CD4-positive, alpha-beta T cell (primary cell): ENCODE measurements around the gene AP1G1. TPM values are rescaled to one million over a fixed set of nuclear protein-coding genes. Genes with fewer than 3 reads are reported as not detected.
A peak's percentile ranks its signal among the peaks of the same experiment; 100 is the strongest.

Source experiments
- ATAC-seq: fragments of 200-7000 bp; cut with Tn5 transposase; one replicate; pipeline ENCODE4 v1.10.0; 2022; ENCODE audit warnings: mild to moderate bottlenecking; ENCODE audit not compliant: poor library complexity
- CTCF ChIA-PET: fragments of 350-600 bp; sonication (Branson Sonifier 250); formaldehyde crosslinking; loops from one replicate; lab custom pipeline; 2021; ENCODE audit warnings: antibody characterized with exemption, inconsistent platforms; lab: Charles Lee
- POLR2A ChIA-PET: fragments of 350-600 bp; sonication (Branson Sonifier 250); formaldehyde crosslinking; loops from one replicate; lab custom pipeline; 2021; ENCODE audit warnings: antibody characterized with exemption, inconsistent platforms; lab: Charles Lee
- DNase-seq, 14 experiments: peaks; one replicate each; pipeline ENCODE4 v3.0.0-alpha.2; 2013 to 2020; ENCODE audit warnings: mixed read lengths in 2 of 14
- H3K27ac ChIP-seq, 2 donors: one replicate each; pipeline versions ENCODE4 v1.5.1 to v1.7.0; 2013; ENCODE audit warnings: low read length in 2 of 2, low read depth in 1 of 2, mild to moderate bottlenecking in 1 of 2
- H3K27me3 ChIP-seq, 2 experiments: 1 replicate in 1 of 2; 2 replicates in 1 of 2; pipeline versions ENCODE4 v1.6.1 to v1.7.0; 2013; ENCODE audit warnings: low read length in 2 of 2, control low read depth in 1 of 2, mild to moderate bottlenecking in 1 of 2, moderate library complexity in 1 of 2; ENCODE audit not compliant: insufficient read depth in 2 of 2, control insufficient read depth in 1 of 2
- H3K36me3 ChIP-seq: one replicate; pipeline ENCODE4 v1.6.1; 2013; ENCODE audit warnings: low read length, control low read depth; ENCODE audit not compliant: insufficient read depth
- H3K4me1 ChIP-seq: one replicate; pipeline ENCODE4 v1.6.1; 2013; ENCODE audit warnings: low read length, control low read depth; ENCODE audit not compliant: insufficient read depth
- H3K4me3 ChIP-seq: one replicate; pipeline ENCODE4 v1.5.1; 2013; ENCODE audit warnings: mild to moderate bottlenecking, low read length, moderate library complexity
- H3K9me3 ChIP-seq, 2 experiments: 1 replicate in 1 of 2; 2 replicates in 1 of 2; pipeline versions ENCODE4 v1.6.1 to v1.7.0; 2013; ENCODE audit warnings: low read length in 2 of 2, mild to moderate bottlenecking in 2 of 2, control low read depth in 1 of 2, moderate library complexity in 1 of 2; ENCODE audit not compliant: control insufficient read depth in 1 of 2, insufficient read depth in 1 of 2
- H3K27ac Mint-ChIP-seq: one replicate; pipeline ENCODE4 v1.8.0; 2020; ENCODE audit warnings: mixed read lengths
- H3K27me3 Mint-ChIP-seq: one replicate; pipeline ENCODE4 v1.8.0; 2021; ENCODE audit warnings: mixed read lengths
- H3K36me3 Mint-ChIP-seq: one replicate; pipeline ENCODE4 v1.8.0; 2021; ENCODE audit warnings: low read depth, mixed read lengths
- H3K4me1 Mint-ChIP-seq: one replicate; pipeline ENCODE4 v1.8.0; 2021; ENCODE audit warnings: low read depth, mixed read lengths
- H3K4me3 Mint-ChIP-seq: one replicate; pipeline ENCODE4 v1.8.0; 2020; ENCODE audit warnings: mild to moderate bottlenecking, mixed read lengths
- H3K9me3 Mint-ChIP-seq: one replicate; pipeline ENCODE4 v1.8.0; 2020; ENCODE audit warnings: mixed read lengths
- CTCF ChIP-seq: fragments of 200-600 bp; IDR thresholded peaks from one replicate; pipeline ENCODE4 v1.8.0; 2022; ENCODE audit warnings: antibody characterized with exemption, mild to moderate bottlenecking
- intact Hi-C, 2 experiments: fragments of 100-400 bp; cut with DNase I in 1 of 2; cut with micrococcal nuclease in 1 of 2; formaldehyde crosslinking; loops; one replicate each; pipeline versions ENCODE4 v1.15.1 to v1.9.0; 2023 to 2025; cut with DNase I, micrococcal nuclease
- total RNA-seq, 174 experiments: library from RNA in 2 of 174; stranded (reverse) in 2 of 174; gene quantifications; one replicate each; pipeline ENCODE4 v1.2.3 and lab custom pipeline; 2021 to 2026

AP1G1 gene
- total RNA-seq, 2 experiments from 2014 or later, result 171 to 175 TPM

GRCh38 chr16:71769222-71769621 lies 39.4 kb downstream of the AP1G1 start:
- intact Hi-C loops, result loop anchor here (5.0 kb wide), 2 partner anchors 113 to 193 kb away; partner anchors contain the start of gene ZNF821 (in 1 of the 2)
- DNase-seq, result no peak
- no peak for TF ChIP-seq CTCF
- no peaks in the 10 kb centered on the region for H3K27me3 Mint-ChIP-seq
- no peaks in the 10 kb centered on the region for H3K27me3 ChIP-seq
- no peaks in the 10 kb centered on the region for H3K9me3 ChIP-seq
- CTCF ChIA-PET, result interaction anchor here (0.6 kb wide), 1 partner anchor 26 kb away, joined by 4 read pairs; no protein-coding TSS in a partner anchor
- no peak overlapping the region for H3K27ac ChIP-seq
- no peaks in the 10 kb centered on the region for H3K4me1 ChIP-seq
- peaks cover 80% of the 10 kb centered on the region for H3K36me3 ChIP-seq
- H3K27ac Mint-ChIP-seq, result no peak overlapping the region
- peaks cover 18% of the 10 kb centered on the region for H3K4me1 Mint-ChIP-seq
- POLR2A ChIA-PET, result no interaction called here
- H3K9me3 Mint-ChIP-seq, result no peaks in the 10 kb centered on the region
- H3K36me3 Mint-ChIP-seq, result peaks cover 77% of the 10 kb centered on the region
- no peak overlapping the region for H3K4me3 Mint-ChIP-seq
- no peak for ATAC-seq
- no peak overlapping the region for H3K4me3 ChIP-seq

GRCh38 chr16:71767060-71767900 lies 41.4 kb downstream of the AP1G1 start:
- CTCF ChIA-PET, result interaction anchor here (1.4 kb wide), 1 partner anchor 117 kb away, joined by 3 read pairs; the partner anchor contains the start of gene ZNF821
- POLR2A ChIA-PET, result interaction anchor here (0.6 kb wide), 1 partner anchor 13 kb away, joined by 4 read pairs; no protein-coding TSS in a partner anchor
- Histone ChIP-seq H3K4me1 (no peaks in the 10 kb centered on the region), H3K4me3 (no peak overlapping the region), H3K9me3 (no peaks in the 10 kb centered on the region), H3K27ac (no peak overlapping the region), H3K36me3 (peaks cover 81% of the 10 kb centered on the region), H3K27me3 (no peaks in the 10 kb centered on the region)
- peak overlapping the region; percentile 3 for H3K27ac Mint-ChIP-seq
- H3K36me3 Mint-ChIP-seq, result peaks cover 88% of the 10 kb centered on the region
- peaks cover 18% of the 10 kb centered on the region for H3K4me1 Mint-ChIP-seq
- DNase-seq, result no peak
- intact Hi-C loops, result loop anchor here (5.0 kb wide), 2 partner anchors 115 to 195 kb away; partner anchors contain the start of gene ZNF821 (in 1 of the 2)
- H3K9me3 Mint-ChIP-seq, result no peaks in the 10 kb centered on the region
- TF ChIP-seq CTCF, result no peak
- H3K4me3 Mint-ChIP-seq, result no peak overlapping the region
- H3K27me3 Mint-ChIP-seq, result no peaks in the 10 kb centered on the region
- ATAC-seq, result no peak

- peaks cover 82% of the 10 kb centered on the region for H3K36me3 Mint-ChIP-seq
- CTCF ChIA-PET, result no interaction called here
Observed at GRCh38 chr16:71762186-71762585, 46.4 kb downstream of the AP1G1 start.

More at GRCh38 chr16:71762186-71762585, 46.4 kb downstream of the AP1G1 start:
- no peak for ATAC-seq
- Mint-ChIP-seq H3K9me3 (no peaks in the 10 kb centered on the region), H3K4me1 (peaks cover 11% of the 10 kb centered on the region), H3K4me3 (no peak overlapping the region), H3K27ac (no peak overlapping the region), H3K27me3 (no peaks in the 10 kb centered on the region)
- H3K27ac ChIP-seq, result no peak overlapping the region
- no peak for DNase-seq
- intact Hi-C loops, result no loop called here
- H3K4me3 ChIP-seq, result no peak overlapping the region
- TF ChIP-seq CTCF, result no peak
- POLR2A ChIA-PET, result no interaction called here
- no peaks in the 10 kb centered on the region for H3K9me3 ChIP-seq
- no peaks in the 10 kb centered on the region for H3K4me1 ChIP-seq
- H3K27me3 ChIP-seq, result no peaks in the 10 kb centered on the region
- peaks cover 79% of the 10 kb centered on the region for H3K36me3 ChIP-seq
